HEK293T (cell line): ENCODE data around the gene LPIN3.

Experiments
- CTCF ChIA-PET: fragments of 350-600 bp; formaldehyde crosslinking; extraction: SDS; loops from one replicate; lab custom pipeline; 2021; ENCODE audit warnings: antibody characterized with exemption, inconsistent platforms; lab: Yijun Ruan, JAX
- POLR2A ChIA-PET: fragments of 350-600 bp; formaldehyde crosslinking; extraction: SDS; loops from one replicate; lab custom pipeline; 2020; ENCODE audit warnings: antibody characterized with exemption, inconsistent platforms; lab: Yijun Ruan, JAX
- DNase-seq: peaks from one replicate; pipeline ENCODE4 v3.0.0; 2012; ENCODE audit warnings: mixed read lengths; ENCODE audit errors: extremely low spot score
- ARNT ChIP-seq: fragments of 450-650 bp; IDR thresholded peaks from 2 replicates; pipeline ENCODE4 v1.6.1; 2017; ENCODE audit warnings: mild to moderate bottlenecking
- BHLHE40 ChIP-seq: fragments of 450-650 bp; IDR thresholded peaks from 2 replicates; pipeline ENCODE4 v1.6.1; 2016; ENCODE audit warnings: mild to moderate bottlenecking, moderate library complexity, borderline replicate concordance
- CTBP1 ChIP-seq: fragments of 450-650 bp; IDR thresholded peaks from 2 replicates; pipeline ENCODE4 v1.6.1; 2016; ENCODE audit warnings: borderline replicate concordance
- ELF4 ChIP-seq: fragments of 450-650 bp; IDR thresholded peaks from 2 replicates; pipeline ENCODE4 v1.6.1; 2017; ENCODE audit warnings: antibody characterized with exemption
- FOXA1 ChIP-seq: fragments of 450-650 bp; IDR thresholded peaks from 2 replicates; pipeline ENCODE4 v1.6.1; 2016; ENCODE audit warnings: mild to moderate bottlenecking
- FOXK2 ChIP-seq: fragments of 450-650 bp; IDR thresholded peaks from 2 replicates; pipeline ENCODE4 v1.6.1; 2016; ENCODE audit warnings: mild to moderate bottlenecking
- FOXM1 ChIP-seq: fragments of 450-650 bp; IDR thresholded peaks from 2 replicates; pipeline ENCODE4 v1.6.1; 2017; ENCODE audit warnings: mild to moderate bottlenecking, borderline replicate concordance
- HDGF ChIP-seq: fragments of 450-650 bp; IDR thresholded peaks from 2 replicates; pipeline ENCODE4 v1.6.1; 2017; ENCODE audit warnings: antibody characterized with exemption, borderline replicate concordance
- L3MBTL2 ChIP-seq: fragments of 450-650 bp; conservative IDR thresholded peaks from 2 replicates; pipeline ENCODE4 v1.6.1; 2016; ENCODE audit warnings: mild to moderate bottlenecking
- LEF1 ChIP-seq: fragments of 450-650 bp; IDR thresholded peaks from 2 replicates; pipeline ENCODE4 v1.6.1; 2017; ENCODE audit warnings: mild to moderate bottlenecking, borderline replicate concordance
- NFRKB ChIP-seq: fragments of 450-650 bp; IDR thresholded peaks from 2 replicates; pipeline ENCODE4 v1.6.1; 2016; ENCODE audit warnings: mild to moderate bottlenecking, moderate library complexity
- PKNOX1 ChIP-seq: fragments of 450-650 bp; IDR thresholded peaks from 2 replicates; pipeline ENCODE4 v1.6.1; 2016
- SP1 ChIP-seq: fragments of 450-650 bp; IDR thresholded peaks from 2 replicates; pipeline ENCODE4 v1.6.1; 2017
- SUZ12 ChIP-seq: fragments of 450-650 bp; IDR thresholded peaks from 2 replicates; pipeline ENCODE4 v1.6.1; 2016; ENCODE audit warnings: mild to moderate bottlenecking
- TARDBP ChIP-seq: fragments of 450-650 bp; IDR thresholded peaks from 2 replicates; pipeline ENCODE4 v1.6.1; 2016
- ZNF384 ChIP-seq: fragments of 450-650 bp; IDR thresholded peaks from 2 replicates; pipeline ENCODE4 v1.6.1; 2016

Gene LPIN3

GRCh38 chr20:41342474-41343464 is 2.1 kb downstream of the LPIN3 start:
- no peak for DNase-seq
- CTCF ChIA-PET: no interaction called here
- TF ChIP-seq FOXA1: no peak
- no peak for TF ChIP-seq L3MBTL2
- no peak for TF ChIP-seq FOXK2
- TF ChIP-seq TARDBP: no peak
- TF ChIP-seq BHLHE40: no peak
- no peak for TF ChIP-seq SUZ12
- no peak for TF ChIP-seq NFRKB
- no peak for TF ChIP-seq PKNOX1
- no peak for TF ChIP-seq LEF1
- no peak for TF ChIP-seq FOXM1
- TF ChIP-seq ARNT: no peak
- no peak for TF ChIP-seq SP1
- no peak for TF ChIP-seq ZNF384
- TF ChIP-seq HDGF: no peak
- no peak for TF ChIP-seq ELF4
- POLR2A ChIA-PET: no interaction called here

- ChIA-PET POLR2A (no interaction called here), CTCF (no interaction called here)
- TF ChIP-seq SP1 (no peak), ZNF384 (no peak), FOXA1 (no peak), BHLHE40 (no peak), FOXM1 (no peak), PKNOX1 (no peak), HDGF (no peak), L3MBTL2 (no peak), ELF4 (no peak), LEF1 (no peak), CTBP1 (no peak), NFRKB (no peak), FOXK2 (no peak)
- no peak for DNase-seq
These were observed 3.9 kb downstream of the LPIN3 start for GRCh38 chr20:41344477-41344876.

- no peak for TF ChIP-seq SP1
- no peak for TF ChIP-seq NFRKB
- POLR2A ChIA-PET: no interaction called here
- DNase-seq: no peak
- CTCF ChIA-PET: no interaction called here
These were observed 4.5 kb downstream of the LPIN3 start for GRCh38 chr20:41344938-41345728.

GRCh38 chr20:41345729-41346067 is 5.1 kb downstream of the LPIN3 start:
- TF ChIP-seq SUZ12: no peak
- no peak for TF ChIP-seq ARNT
- TF ChIP-seq ELF4: no peak
- no peak for TF ChIP-seq HDGF
- no peak for TF ChIP-seq LEF1
- TF ChIP-seq FOXK2: no peak
- TF ChIP-seq L3MBTL2: no peak
- no peak for TF ChIP-seq BHLHE40
- TF ChIP-seq FOXM1: no peak
- no peak for TF ChIP-seq ZNF384
- TF ChIP-seq PKNOX1: no peak
- no peak for TF ChIP-seq CTBP1
- TF ChIP-seq TARDBP: no peak
- no peak for TF ChIP-seq FOXA1
- TF ChIP-seq NFRKB: no peak
- TF ChIP-seq SP1: no peak
- DNase-seq: no peak
- ChIA-PET POLR2A (no interaction called here), CTCF (no interaction called here)

- CTCF ChIA-PET: interaction anchor here (2.0 kb wide), 1 partner anchor 175 kb away, joined by 5 read pairs; no protein-coding TSS in a partner anchor
- no peak for DNase-seq
These were observed 7.2 kb downstream of the LPIN3 start for GRCh38 chr20:41347523-41348429.

More at GRCh38 chr20:41347523-41348429, 7.2 kb downstream of the LPIN3 start:
- no peak for TF ChIP-seq CTBP1
- no peak for TF ChIP-seq L3MBTL2
- POLR2A ChIA-PET: no interaction called here
